PFSK-1 (cell line): ENCODE measurements around the gene NAV2.

ENCODE experiments used
- FOXP2 ChIP-seq: optimal IDR thresholded peaks from 2 replicates; pipeline ENCODE3; 2011; ENCODE audit warnings: borderline replicate concordance, control low read depth, inconsistent platforms; ENCODE audit not compliant: insufficient read depth; ENCODE audit errors: extremely low read length, extremely low read depth
- POLR2AphosphoS5 ChIP-seq: IDR thresholded peaks from 2 replicates; pipeline ENCODE4 v1.6.1; 2012; ENCODE audit warnings: low read depth, mild to moderate bottlenecking, control low read depth, low read length, moderate library complexity
- REST ChIP-seq, 2 experiments: IDR thresholded peaks; 2 replicates each; pipeline versions ENCODE4 v1.6.1 to v1.8.0; 2011 to 2012; ENCODE audit warnings: low read depth in 2 of 2, low read length in 2 of 2, control low read depth in 1 of 2, inconsistent platforms in 1 of 2, mild to moderate bottlenecking in 1 of 2, moderate library complexity in 1 of 2; ENCODE audit not compliant: insufficient read depth in 1 of 2
- TAF1 ChIP-seq: IDR thresholded peaks from 2 replicates; pipeline ENCODE4 v1.6.1; 2012; ENCODE audit warnings: low read length, control low read depth, borderline replicate concordance; ENCODE audit not compliant: insufficient read depth

DNA sequence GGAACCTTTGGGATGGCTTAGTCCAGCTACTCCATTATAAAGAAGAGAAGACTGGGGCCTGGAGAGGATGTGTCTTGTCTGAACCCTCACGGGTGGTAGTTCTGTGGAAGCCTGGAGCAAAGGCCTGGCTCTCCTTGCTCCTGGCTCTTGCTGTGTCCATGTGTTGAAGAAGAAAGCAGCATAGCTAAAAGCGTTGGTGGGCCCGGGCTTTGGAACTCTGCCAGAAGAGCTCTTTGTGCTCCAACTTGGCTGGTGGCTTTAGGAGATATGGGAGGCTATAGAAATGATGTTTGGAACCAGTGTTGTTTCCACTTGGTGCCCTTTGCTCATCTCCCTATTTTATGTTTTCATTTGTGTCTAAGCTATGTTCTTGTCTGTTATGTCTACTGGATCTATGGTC, 316.6 kb downstream of the NAV2 start:
- TF ChIP-seq FOXP2 (no peak), REST (IDR thresholded peaks at IDR 0.05; ENCODE audit: insufficient read depth in 1 of 2, low read depth in 2 of 2, low read length in 2 of 2) (no peak), POLR2AphosphoS5 (no peak), TAF1 (no peak)
